Endothelial cell of umbilical vein (primary cell): ENCODE data around the gene ZNF557. TPM values are rescaled to one million over a fixed set of nuclear protein-coding genes. Genes with fewer than 3 reads are reported as not detected.

Experiments used
- BruUV-seq: library from RNA; stranded (reverse); fragments of 400-500 nt; replicated peaks from 2 replicates; lab custom pipeline; 2021; lab: Mats Ljungman, UMichigan
- CTCF ChIA-PET: fragments of 300-600, 350-600 bp; sonication (Branson Sonifier 250); formaldehyde crosslinking; loops from one replicate; lab custom pipeline; 2021; ENCODE audit warnings: antibody characterized with exemption, inconsistent platforms; lab: Charles Lee
- POLR2A ChIA-PET: fragments of 300-600, 350-600 bp; sonication (Branson Sonifier 250); formaldehyde crosslinking; loops from one replicate; lab custom pipeline; 2021; ENCODE audit warnings: antibody characterized with exemption, inconsistent platforms; lab: Charles Lee
- DNase-seq: peaks from one replicate; pipeline ENCODE4 v3.0.0-alpha.2; 2011; ENCODE audit warnings: low read depth, low spot score
- FAIRE-seq: peaks from 2 replicates; lab custom pipeline; 2011; peaks lifted over from hg19 to GRCh38; lab: Jason Lieb, UNC
- H2AFZ ChIP-seq: 2 replicates; pipeline ENCODE4 v1.6.0; 2012; ENCODE audit warnings: low read depth, low read length, control low read depth, inconsistent platforms
- H3K27ac ChIP-seq: 2 replicates; pipeline ENCODE4 v1.5.1; 2011; ENCODE audit warnings: low read depth, mild to moderate bottlenecking, control low read depth, low read length, moderate library complexity; ENCODE audit not compliant: insufficient read depth
- H3K27me3 ChIP-seq, 2 experiments: 2 replicates each; pipeline versions ENCODE4 v1.6.0 to v1.6.1; 2011; ENCODE audit warnings: low read length in 2 of 2, mixed read lengths in 1 of 2; ENCODE audit not compliant: control insufficient read depth in 2 of 2, insufficient read depth in 2 of 2
- H3K36me3 ChIP-seq, 2 experiments: 2 replicates in 1 of 2; 3 replicates in 1 of 2; pipeline ENCODE4 v1.5.1; 2011; ENCODE audit warnings: low read length in 2 of 2, mild to moderate bottlenecking in 1 of 2, moderate library complexity in 1 of 2; ENCODE audit not compliant: control insufficient read depth in 2 of 2, insufficient read depth in 2 of 2; ENCODE audit errors: extremely low read depth in 1 of 2
- H3K4me1 ChIP-seq: 3 replicates; pipeline ENCODE4 v1.5.1; 2011; ENCODE audit warnings: mild to moderate bottlenecking, low read length; ENCODE audit not compliant: control insufficient read depth, insufficient read depth; ENCODE audit errors: extremely low read depth
- H3K4me2 ChIP-seq: 2 replicates; pipeline ENCODE4 v1.6.1; 2011; ENCODE audit warnings: low read length, control low read depth, mixed read lengths; ENCODE audit not compliant: insufficient read depth
- H3K4me3 ChIP-seq, 3 experiments: fragments of 200-600 bp in 1 of 3; sonication (generic), shearing (Covaris generic) in 1 of 3; replicated peaks in 1 of 3; 2 replicates each; pipeline ENCODE4 v1.5.1; 2011 to 2016; ENCODE audit warnings: control low read depth in 3 of 3, low read length in 3 of 3, mild to moderate bottlenecking in 2 of 3, inconsistent platforms in 1 of 3, low read depth in 1 of 3, moderate library complexity in 1 of 3; ENCODE audit not compliant: insufficient read depth in 1 of 3
- H3K79me2 ChIP-seq: 2 replicates; pipeline ENCODE4 v1.6.0; 2012; ENCODE audit warnings: low read length, inconsistent platforms; ENCODE audit not compliant: control insufficient read depth, insufficient read depth
- H3K9ac ChIP-seq: replicated peaks from 2 replicates; pipeline ENCODE3; 2011; ENCODE audit warnings: low read length, control low read depth; ENCODE audit not compliant: insufficient read depth; ENCODE audit errors: extremely low read depth
- H3K9me1 ChIP-seq: replicated peaks from 3 replicates; pipeline ENCODE4 v1.6.0; 2011; ENCODE audit warnings: mild to moderate bottlenecking, low read length; ENCODE audit not compliant: control insufficient read depth, insufficient read depth; ENCODE audit errors: extremely low read depth
- H3K9me3 ChIP-seq: replicated peaks from 2 replicates; pipeline ENCODE4 v1.5.1; 2012; ENCODE audit warnings: low read length, inconsistent platforms; ENCODE audit not compliant: control insufficient read depth, insufficient read depth
- H4K20me1 ChIP-seq: replicated peaks from 2 replicates; pipeline ENCODE3; 2011; ENCODE audit warnings: mild to moderate bottlenecking, low read length; ENCODE audit not compliant: control insufficient read depth, insufficient read depth; ENCODE audit errors: extremely low read depth
- CTCF ChIP-seq, 2 donors: IDR thresholded peaks; 1 replicate in 1 of 2; 2 replicates in 1 of 2; pipeline ENCODE4 v1.5.1; 2011; ENCODE audit warnings: low read length in 2 of 2, mild to moderate bottlenecking in 2 of 2, moderate library complexity in 2 of 2, control low read depth in 1 of 2, inconsistent platforms in 1 of 2, low read depth in 1 of 2; ENCODE audit not compliant: insufficient read depth in 1 of 2; ENCODE audit errors: extremely low read depth in 1 of 2
- EZH2 ChIP-seq: IDR thresholded peaks from 2 replicates; pipeline ENCODE4 v1.6.1; 2012; ENCODE audit warnings: borderline replicate concordance, low read depth, mild to moderate bottlenecking, moderate library complexity, low read length, inconsistent platforms; ENCODE audit not compliant: severe bottlenecking
- FOS ChIP-seq: IDR thresholded peaks from 2 replicates; pipeline ENCODE4 v1.6.1; 2011; ENCODE audit warnings: mild to moderate bottlenecking, low read length, moderate library complexity, borderline replicate concordance; ENCODE audit not compliant: insufficient read depth
- GATA2 ChIP-seq: IDR thresholded peaks from 2 replicates; pipeline ENCODE4 v1.7.0; 2011; ENCODE audit warnings: low read depth, mild to moderate bottlenecking, moderate library complexity, mixed read lengths, low read length; ENCODE audit not compliant: insufficient read length, insufficient read depth
- JUN ChIP-seq: IDR thresholded peaks from 2 replicates; pipeline ENCODE4 v1.6.1; 2011; ENCODE audit warnings: borderline replicate concordance, low read depth; ENCODE audit not compliant: insufficient read length, insufficient read depth
- MAX ChIP-seq: IDR thresholded peaks from 2 replicates; pipeline ENCODE4 v1.6.1; 2011; ENCODE audit not compliant: insufficient read depth, insufficient read length
- MYC ChIP-seq: IDR thresholded peaks from one replicate; pipeline ENCODE4 v1.6.1; 2011; ENCODE audit warnings: mild to moderate bottlenecking, low read depth, low read length
- POLR2A ChIP-seq: IDR thresholded peaks from 2 replicates; pipeline ENCODE4 v1.6.1; 2012; ENCODE audit warnings: low read depth, mild to moderate bottlenecking, control low read depth, low read length
- POLR2AphosphoS5 ChIP-seq: IDR thresholded peaks from 2 replicates; pipeline ENCODE4 v1.6.1; 2012; ENCODE audit warnings: low read depth, mild to moderate bottlenecking, control low read depth, low read length, moderate library complexity; ENCODE audit not compliant: insufficient read depth
- dilution Hi-C: fragments of 300-500 bp; cut with MboI; formaldehyde crosslinking; loops from one replicate; pipeline ENCODE4 v1.15.0; 2019; ENCODE audit warnings: low sequenced_read_pairs; ENCODE audit not compliant: extremely low pct_ligation_motif_present
- intact Hi-C: fragments of 100-400 bp; cut with micrococcal nuclease; formaldehyde crosslinking; loops from one replicate; pipeline ENCODE4 v1.10.0; 2022
- polyA plus RNA-seq, 4 experiments: library from polyadenylated mRNA; depleted of rRNA in 3 of 4; stranded (reverse) in 3 of 4; unstranded in 1 of 4; fragments of >200 nt; gene quantifications; 2 replicates each; pipeline versions ENCODE4 v1.2.1 to v1.2.3, GENCODE V29; 2011 to 2012; ENCODE audit warnings: missing spikeins in 1 of 4
- total RNA-seq: library from RNA; stranded (reverse); gene quantifications from 2 replicates; pipeline ENCODE4 v1.2.3, GENCODE V29; 2021

ZNF557 gene
- total and polyA plus RNA-seq, 2 donors (not counting 3 experiments of a cell fraction or from before 2014, with no cell fraction given), result 1.9 to 8.0 TPM

GRCh38 chr19:7068599-7068998 lies 904 bp upstream of the ZNF557 start:
- peak overlapping the region; percentile 16 for H3K4me2 ChIP-seq
- H3K9me3 ChIP-seq, result no peaks in the 10 kb centered on the region
- no TSS peak for BruUV-seq
- FAIRE-seq (peak; percentile 55), DNase-seq (no peak)
- H3K9me1 ChIP-seq, result no peaks in the 10 kb centered on the region
- TF ChIP-seq POLR2AphosphoS5, result no peak
- TF ChIP-seq GATA2, result no peak
- TF ChIP-seq MYC, result no peak
- no peak for TF ChIP-seq CTCF (IDR thresholded peaks at IDR 0.05; ENCODE audit: extremely low read depth in 1 of 2, insufficient read depth in 1 of 2, low read depth in 1 of 2, low read length in 2 of 2)
- no peak for TF ChIP-seq POLR2A
- no peak for TF ChIP-seq MAX
- no peak for TF ChIP-seq JUN
- no peak for TF ChIP-seq FOS
- no peak for TF ChIP-seq EZH2
- POLR2A ChIA-PET, result interaction anchor here (0.5 to 1.8 kb wide), 2 partner anchors 31 to 422 kb away, joined by 7 to 15 read pairs; no protein-coding TSS in a partner anchor
- H2AFZ ChIP-seq, result peak overlapping the region; percentile 70
- no peaks in the 10 kb centered on the region for H3K27me3 ChIP-seq
- CTCF ChIA-PET, result interaction anchor here (1.0 to 1.2 kb wide), 2 partner anchors 31 to 34 kb away, joined by 6 to 7 read pairs; no protein-coding TSS in a partner anchor
- intact Hi-C loops (no loop called here), dilution Hi-C loops (no loop called here)
- no peaks in the 10 kb centered on the region for H4K20me1 ChIP-seq
- no peak overlapping the region for H3K27ac ChIP-seq
- peaks cover 6 to 8% of the 10 kb centered on the region in 2 experiments for H3K36me3 ChIP-seq
- H3K79me2 ChIP-seq, result peaks cover 9% of the 10 kb centered on the region
- no peak overlapping the region for H3K9ac ChIP-seq
- no peak overlapping the region for H3K4me3 ChIP-seq
- peaks cover 7% of the 10 kb centered on the region for H3K4me1 ChIP-seq
